Neural cell (in vitro differentiated cells): Measurements from ENCODE around the gene CC2D2B.

ENCODE experiments used
- MXI1 ChIP-seq: fragments of 450-650 bp; conservative IDR thresholded peaks from 2 replicates; pipeline ENCODE4 v1.6.1; 2014; ENCODE audit warnings: antibody characterized with exemption, mild to moderate bottlenecking; ENCODE audit not compliant: poor library complexity, severe bottlenecking
- TF ChIP-seq, protein P1 (sequence below): fragments of 450-650 bp; IDR thresholded peaks from 2 replicates; pipeline ENCODE4 v1.5.1; 2014; ENCODE audit warnings: antibody characterized with exemption, mild to moderate bottlenecking, moderate library complexity; ENCODE audit not compliant: poor library complexity, severe bottlenecking

DNA sequence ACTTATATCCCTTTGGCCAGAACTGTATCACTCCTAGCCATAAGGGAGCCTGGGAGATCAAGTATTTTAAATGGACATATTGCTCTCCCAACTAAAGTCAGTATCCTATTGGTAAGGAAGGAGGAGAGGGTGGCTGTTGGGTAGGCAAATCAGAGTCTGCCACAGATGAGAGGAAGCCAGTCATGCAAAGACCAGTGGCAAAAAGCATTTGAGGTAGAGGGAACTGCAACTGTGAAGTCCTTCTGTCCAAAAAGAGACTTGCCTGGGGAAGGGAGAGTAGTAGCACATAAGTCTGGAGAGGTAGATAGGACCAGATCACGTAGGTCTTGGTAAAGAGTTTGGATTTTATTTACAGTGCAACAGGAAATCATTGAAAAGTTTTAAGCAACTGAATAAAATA, 126.8 kb downstream of the CC2D2B start:
- TF ChIP-seq, protein P1, sequence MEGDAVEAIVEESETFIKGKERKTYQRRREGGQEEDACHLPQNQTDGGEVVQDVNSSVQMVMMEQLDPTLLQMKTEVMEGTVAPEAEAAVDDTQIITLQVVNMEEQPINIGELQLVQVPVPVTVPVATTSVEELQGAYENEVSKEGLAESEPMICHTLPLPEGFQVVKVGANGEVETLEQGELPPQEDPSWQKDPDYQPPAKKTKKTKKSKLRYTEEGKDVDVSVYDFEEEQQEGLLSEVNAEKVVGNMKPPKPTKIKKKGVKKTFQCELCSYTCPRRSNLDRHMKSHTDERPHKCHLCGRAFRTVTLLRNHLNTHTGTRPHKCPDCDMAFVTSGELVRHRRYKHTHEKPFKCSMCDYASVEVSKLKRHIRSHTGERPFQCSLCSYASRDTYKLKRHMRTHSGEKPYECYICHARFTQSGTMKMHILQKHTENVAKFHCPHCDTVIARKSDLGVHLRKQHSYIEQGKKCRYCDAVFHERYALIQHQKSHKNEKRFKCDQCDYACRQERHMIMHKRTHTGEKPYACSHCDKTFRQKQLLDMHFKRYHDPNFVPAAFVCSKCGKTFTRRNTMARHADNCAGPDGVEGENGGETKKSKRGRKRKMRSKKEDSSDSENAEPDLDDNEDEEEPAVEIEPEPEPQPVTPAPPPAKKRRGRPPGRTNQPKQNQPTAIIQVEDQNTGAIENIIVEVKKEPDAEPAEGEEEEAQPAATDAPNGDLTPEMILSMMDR: no peak
- no peak for TF ChIP-seq MXI1
